HepG2 (cell line): ENCODE measurements around the gene SLC12A9. TPM values are rescaled to one million over a fixed set of nuclear protein-coding genes. Genes with fewer than 3 reads are reported as not detected.

Source experiments
- ARID4A ChIP-seq: sonication (generic); formaldehyde crosslinking; IDR thresholded peaks from 2 replicates; pipeline ENCODE4 v1.5.0; 2020; ENCODE audit warnings: mild to moderate bottlenecking, missing genetic modification reagents, borderline replicate concordance
- ELF1 ChIP-seq: sonication (generic); formaldehyde crosslinking; IDR thresholded peaks from 2 replicates; pipeline ENCODE4 v1.4.0; 2020; ENCODE audit warnings: missing genetic modification reagents
- ETV5 ChIP-seq: IDR thresholded peaks from 2 replicates; pipeline ENCODE4 v1.6.1; 2018; ENCODE audit warnings: missing biosample characterization, missing genetic modification reagents, inconsistent platforms, borderline replicate concordance
- EZH2 ChIP-seq: conservative IDR thresholded peaks from 2 replicates; pipeline ENCODE4 v1.6.1; 2012; ENCODE audit warnings: mild to moderate bottlenecking, low read depth, low read length, moderate library complexity
- GTF2F1 ChIP-seq: fragments of 150-350 bp; IDR thresholded peaks from 2 replicates; pipeline ENCODE4 v1.6.1; 2014; ENCODE audit warnings: low read length
- HNF4A ChIP-seq: sonication (generic); formaldehyde crosslinking; IDR thresholded peaks from 2 replicates; pipeline ENCODE4 v1.4.0; 2020; ENCODE audit warnings: missing genetic modification reagents
- ISL2 ChIP-seq: sonication (generic); formaldehyde crosslinking; IDR thresholded peaks from 2 replicates; pipeline ENCODE4 v1.5.0; 2020; ENCODE audit warnings: missing genetic modification reagents
- KAT2B ChIP-seq: fragments of 150-350 bp; IDR thresholded peaks from 2 replicates; pipeline ENCODE4 v1.6.1; 2014; ENCODE audit warnings: low read depth, low read length, borderline replicate concordance
- MTF2 ChIP-seq: sonication (generic); formaldehyde crosslinking; IDR thresholded peaks from 2 replicates; pipeline ENCODE4 v1.5.0; 2020; ENCODE audit warnings: missing genetic modification reagents, borderline replicate concordance
- NCOA1 ChIP-seq: sonication (generic); formaldehyde crosslinking; IDR thresholded peaks from 2 replicates; pipeline ENCODE4 v1.9.0; 2021; ENCODE audit warnings: missing genetic modification reagents
- PAX8 ChIP-seq: sonication (generic); formaldehyde crosslinking; IDR thresholded peaks from 2 replicates; pipeline ENCODE4 v1.8.0; 2022; ENCODE audit warnings: mild to moderate bottlenecking, missing genetic modification reagents, borderline replicate concordance
- SALL1 ChIP-seq: sonication (generic); formaldehyde crosslinking; IDR thresholded peaks from 2 replicates; pipeline ENCODE4 v1.8.0; 2022; ENCODE audit warnings: mild to moderate bottlenecking, missing genetic modification reagents
- SYNCRIP ChIP-seq: fragments of 200-400 bp; formaldehyde crosslinking; IDR thresholded peaks from 2 replicates; pipeline ENCODE4 v1.6.1; 2018; ENCODE audit warnings: mild to moderate bottlenecking, low read depth, low read length; ENCODE audit not compliant: insufficient read depth
- TFE3 ChIP-seq: IDR thresholded peaks from 2 replicates; pipeline ENCODE4 v1.6.1; 2016
- THAP8 ChIP-seq: sonication (generic); formaldehyde crosslinking; IDR thresholded peaks from 2 replicates; pipeline ENCODE4 v1.5.1; 2020; ENCODE audit warnings: missing genetic modification reagents, mild to moderate bottlenecking, borderline replicate concordance
- TP53 ChIP-seq: sonication (generic); formaldehyde crosslinking; conservative IDR thresholded peaks from 2 replicates; pipeline ENCODE4 v1.4.0; 2020; ENCODE audit warnings: missing genetic modification reagents
- ZFY ChIP-seq: sonication (generic); formaldehyde crosslinking; IDR thresholded peaks from 2 replicates; pipeline ENCODE4 v1.4.0; 2020; ENCODE audit warnings: missing genetic modification reagents
- ZNF121 ChIP-seq: sonication (generic); formaldehyde crosslinking; IDR thresholded peaks from 2 replicates; pipeline ENCODE4 v1.5.0; 2020; ENCODE audit warnings: mild to moderate bottlenecking, missing genetic modification reagents
- ZNF230 ChIP-seq: sonication (generic); formaldehyde crosslinking; IDR thresholded peaks from 2 replicates; pipeline ENCODE4 v1.4.0; 2020; ENCODE audit warnings: mild to moderate bottlenecking, missing genetic modification reagents
- ZNF556 ChIP-seq: sonication (generic); formaldehyde crosslinking; IDR thresholded peaks from 2 replicates; pipeline ENCODE4 v1.4.0; 2020; ENCODE audit warnings: mild to moderate bottlenecking, missing genetic modification reagents, borderline replicate concordance
- ZNF614 ChIP-seq: IDR thresholded peaks from 2 replicates; pipeline ENCODE4 v1.6.1; 2018; ENCODE audit warnings: missing biosample characterization, missing genetic modification reagents, inconsistent platforms, borderline replicate concordance
- ZNF879 ChIP-seq: sonication (generic); formaldehyde crosslinking; IDR thresholded peaks from 2 replicates; pipeline ENCODE4 v1.8.1; 2023; ENCODE audit warnings: missing genetic modification reagents
- polyA plus RNA-seq, 8 experiments: library from polyadenylated mRNA; depleted of rRNA in 3 of 8; stranded (reverse) in 7 of 8; unstranded in 1 of 8; fragments of >200 nt; fragmentation: Illumina TruSeq in 4 of 8; extraction: Trizol in 4 of 8; gene quantifications; 2 replicates each; pipeline versions ENCODE4 v1.2.1 to v1.2.3, GENCODE V29; 2011 to 2016; ENCODE audit warnings: low read depth in 4 of 8, missing spikeins in 1 of 8, mixed read lengths in 1 of 8; ENCODE audit not compliant: insufficient read depth in 1 of 8
- total RNA-seq, 5 experiments: library from RNA; depleted of rRNA; stranded (reverse); fragments of >200 nt; fragmentation: Illumina TruSeq; extraction: Trizol; gene quantifications; 2 replicates each; pipeline ENCODE4 v1.2.3, GENCODE V29; 2016; ENCODE audit warnings: low read depth in 1 of 5
- TF ChIP-seq, protein P1 (sequence below): sonication (generic); formaldehyde crosslinking; IDR thresholded peaks from 2 replicates; pipeline ENCODE4 v1.5.0; 2020; ENCODE audit warnings: missing genetic modification reagents, mild to moderate bottlenecking, borderline replicate concordance

The SLC12A9 gene
- total and polyA plus RNA-seq, 2 of the 13 experiments (the other 11 are each of a cell fraction or from before 2014, with no cell fraction given), result 8.7 to 16.6 TPM

- no peak; the same call in 1 of the 2 replicates for TF ChIP-seq ARID4A (CRISPR knock-in tag)
- no peak for TF ChIP-seq ZFY (CRISPR knock-in tag)
- no peak for TF ChIP-seq ZNF121 (CRISPR knock-in tag)
- TF ChIP-seq NCOA1 (CRISPR knock-in tag), result no peak
- no peak for TF ChIP-seq ISL2 (CRISPR knock-in tag)
- TF ChIP-seq GTF2F1, result no peak
- no peak for TF ChIP-seq TFE3 (CRISPR knock-in tag)
- TF ChIP-seq TP53 (CRISPR knock-in tag), result no peak
- no peak for TF ChIP-seq HNF4A (CRISPR knock-in tag)
- no peak for TF ChIP-seq SYNCRIP
- no peak for TF ChIP-seq KAT2B
- no peak for TF ChIP-seq ZNF614
- no peak for TF ChIP-seq ETV5
- peak; percentile 94 for TF ChIP-seq EZH2
- TF ChIP-seq ELF1 (CRISPR knock-in tag), result no peak
- TF ChIP-seq, protein P1, sequence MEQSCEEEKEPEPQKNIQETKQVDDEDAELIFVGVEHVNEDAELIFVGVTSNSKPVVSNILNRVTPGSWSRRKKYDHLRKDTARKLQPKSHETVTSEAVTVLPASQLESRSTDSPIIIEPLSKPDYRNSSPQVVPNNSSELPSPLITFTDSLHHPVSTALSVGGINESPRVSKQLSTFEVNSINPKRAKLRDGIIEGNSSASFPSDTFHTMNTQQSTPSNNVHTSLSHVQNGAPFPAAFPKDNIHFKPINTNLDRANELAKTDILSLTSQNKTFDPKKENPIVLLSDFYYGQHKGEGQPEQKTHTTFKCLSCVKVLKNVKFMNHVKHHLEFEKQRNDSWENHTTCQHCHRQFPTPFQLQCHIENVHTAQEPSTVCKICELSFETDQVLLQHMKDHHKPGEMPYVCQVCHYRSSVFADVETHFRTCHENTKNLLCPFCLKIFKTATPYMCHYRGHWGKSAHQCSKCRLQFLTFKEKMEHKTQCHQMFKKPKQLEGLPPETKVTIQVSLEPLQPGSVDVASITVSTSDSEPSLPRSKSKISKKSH (CRISPR knock-in tag), result no peak
- no peak; the same call in 1 of the 2 replicates for TF ChIP-seq MTF2 (CRISPR knock-in tag)
- no peak for TF ChIP-seq THAP8 (CRISPR knock-in tag)
- no peak for TF ChIP-seq PAX8 (CRISPR knock-in tag)
- TF ChIP-seq SALL1 (CRISPR knock-in tag), result peak; percentile 25; the same call in 1 of the 2 replicates
- TF ChIP-seq ZNF230 (CRISPR knock-in tag), result 0 out of 2 replicates have a peak, but pooled peaks have one; percentile 60
- no peak for TF ChIP-seq ZNF879 (CRISPR knock-in tag)
- no peak for TF ChIP-seq ZNF556 (CRISPR knock-in tag)
These were observed 43.6 kb downstream of the SLC12A9 start (continued) for GRCh38 chr7:100895956-100896731.
